Endothelial cell of umbilical vein (primary cell): ENCODE results near the gene APP. TPM values are rescaled to one million over a fixed set of nuclear protein-coding genes. Genes with fewer than 3 reads are reported as not detected.

Experiments
- BruUV-seq: library from RNA; stranded (reverse); fragments of 400-500 nt; replicated peaks from 2 replicates; lab custom pipeline; 2021; lab: Mats Ljungman, UMichigan
- CTCF ChIA-PET: fragments of 300-600, 350-600 bp; sonication (Branson Sonifier 250); formaldehyde crosslinking; loops from one replicate; lab custom pipeline; 2021; ENCODE audit warnings: antibody characterized with exemption, inconsistent platforms; lab: Charles Lee
- POLR2A ChIA-PET: fragments of 300-600, 350-600 bp; sonication (Branson Sonifier 250); formaldehyde crosslinking; loops from one replicate; lab custom pipeline; 2021; ENCODE audit warnings: antibody characterized with exemption, inconsistent platforms; lab: Charles Lee
- DNase-seq: peaks from one replicate; pipeline ENCODE4 v3.0.0-alpha.2; 2011; ENCODE audit warnings: low read depth, low spot score
- FAIRE-seq: peaks from 2 replicates; lab custom pipeline; 2011; peaks lifted over from hg19 to GRCh38; lab: Jason Lieb, UNC
- H2AFZ ChIP-seq: 2 replicates; pipeline ENCODE4 v1.6.0; 2012; ENCODE audit warnings: low read depth, low read length, control low read depth, inconsistent platforms
- H3K27ac ChIP-seq: 2 replicates; pipeline ENCODE4 v1.5.1; 2011; ENCODE audit warnings: low read depth, mild to moderate bottlenecking, control low read depth, low read length, moderate library complexity; ENCODE audit not compliant: insufficient read depth
- H3K27me3 ChIP-seq, 2 experiments: 2 replicates each; pipeline versions ENCODE4 v1.6.0 to v1.6.1; 2011; ENCODE audit warnings: low read length in 2 of 2, mixed read lengths in 1 of 2; ENCODE audit not compliant: control insufficient read depth in 2 of 2, insufficient read depth in 2 of 2
- H3K36me3 ChIP-seq, 2 experiments: 2 replicates in 1 of 2; 3 replicates in 1 of 2; pipeline ENCODE4 v1.5.1; 2011; ENCODE audit warnings: low read length in 2 of 2, mild to moderate bottlenecking in 1 of 2, moderate library complexity in 1 of 2; ENCODE audit not compliant: control insufficient read depth in 2 of 2, insufficient read depth in 2 of 2; ENCODE audit errors: extremely low read depth in 1 of 2
- H3K4me1 ChIP-seq: 3 replicates; pipeline ENCODE4 v1.5.1; 2011; ENCODE audit warnings: mild to moderate bottlenecking, low read length; ENCODE audit not compliant: control insufficient read depth, insufficient read depth; ENCODE audit errors: extremely low read depth
- H3K4me2 ChIP-seq: 2 replicates; pipeline ENCODE4 v1.6.1; 2011; ENCODE audit warnings: low read length, control low read depth, mixed read lengths; ENCODE audit not compliant: insufficient read depth
- H3K4me3 ChIP-seq, 3 experiments: fragments of 200-600 bp in 1 of 3; sonication (generic), shearing (Covaris generic) in 1 of 3; replicated peaks in 1 of 3; 2 replicates each; pipeline ENCODE4 v1.5.1; 2011 to 2016; ENCODE audit warnings: control low read depth in 3 of 3, low read length in 3 of 3, mild to moderate bottlenecking in 2 of 3, inconsistent platforms in 1 of 3, low read depth in 1 of 3, moderate library complexity in 1 of 3; ENCODE audit not compliant: insufficient read depth in 1 of 3
- H3K79me2 ChIP-seq: 2 replicates; pipeline ENCODE4 v1.6.0; 2012; ENCODE audit warnings: low read length, inconsistent platforms; ENCODE audit not compliant: control insufficient read depth, insufficient read depth
- H3K9ac ChIP-seq: replicated peaks from 2 replicates; pipeline ENCODE3; 2011; ENCODE audit warnings: low read length, control low read depth; ENCODE audit not compliant: insufficient read depth; ENCODE audit errors: extremely low read depth
- H3K9me1 ChIP-seq: replicated peaks from 3 replicates; pipeline ENCODE4 v1.6.0; 2011; ENCODE audit warnings: mild to moderate bottlenecking, low read length; ENCODE audit not compliant: control insufficient read depth, insufficient read depth; ENCODE audit errors: extremely low read depth
- H3K9me3 ChIP-seq: replicated peaks from 2 replicates; pipeline ENCODE4 v1.5.1; 2012; ENCODE audit warnings: low read length, inconsistent platforms; ENCODE audit not compliant: control insufficient read depth, insufficient read depth
- H4K20me1 ChIP-seq: replicated peaks from 2 replicates; pipeline ENCODE3; 2011; ENCODE audit warnings: mild to moderate bottlenecking, low read length; ENCODE audit not compliant: control insufficient read depth, insufficient read depth; ENCODE audit errors: extremely low read depth
- CTCF ChIP-seq, 2 donors: IDR thresholded peaks; 1 replicate in 1 of 2; 2 replicates in 1 of 2; pipeline ENCODE4 v1.5.1; 2011; ENCODE audit warnings: low read length in 2 of 2, mild to moderate bottlenecking in 2 of 2, moderate library complexity in 2 of 2, control low read depth in 1 of 2, inconsistent platforms in 1 of 2, low read depth in 1 of 2; ENCODE audit not compliant: insufficient read depth in 1 of 2; ENCODE audit errors: extremely low read depth in 1 of 2
- EZH2 ChIP-seq: IDR thresholded peaks from 2 replicates; pipeline ENCODE4 v1.6.1; 2012; ENCODE audit warnings: borderline replicate concordance, low read depth, mild to moderate bottlenecking, moderate library complexity, low read length, inconsistent platforms; ENCODE audit not compliant: severe bottlenecking
- FOS ChIP-seq: IDR thresholded peaks from 2 replicates; pipeline ENCODE4 v1.6.1; 2011; ENCODE audit warnings: mild to moderate bottlenecking, low read length, moderate library complexity, borderline replicate concordance; ENCODE audit not compliant: insufficient read depth
- GATA2 ChIP-seq: IDR thresholded peaks from 2 replicates; pipeline ENCODE4 v1.7.0; 2011; ENCODE audit warnings: low read depth, mild to moderate bottlenecking, moderate library complexity, mixed read lengths, low read length; ENCODE audit not compliant: insufficient read length, insufficient read depth
- JUN ChIP-seq: IDR thresholded peaks from 2 replicates; pipeline ENCODE4 v1.6.1; 2011; ENCODE audit warnings: borderline replicate concordance, low read depth; ENCODE audit not compliant: insufficient read length, insufficient read depth
- MAX ChIP-seq: IDR thresholded peaks from 2 replicates; pipeline ENCODE4 v1.6.1; 2011; ENCODE audit not compliant: insufficient read depth, insufficient read length
- MYC ChIP-seq: IDR thresholded peaks from one replicate; pipeline ENCODE4 v1.6.1; 2011; ENCODE audit warnings: mild to moderate bottlenecking, low read depth, low read length
- POLR2A ChIP-seq: IDR thresholded peaks from 2 replicates; pipeline ENCODE4 v1.6.1; 2012; ENCODE audit warnings: low read depth, mild to moderate bottlenecking, control low read depth, low read length
- POLR2AphosphoS5 ChIP-seq: IDR thresholded peaks from 2 replicates; pipeline ENCODE4 v1.6.1; 2012; ENCODE audit warnings: low read depth, mild to moderate bottlenecking, control low read depth, low read length, moderate library complexity; ENCODE audit not compliant: insufficient read depth
- dilution Hi-C: fragments of 300-500 bp; cut with MboI; formaldehyde crosslinking; loops from one replicate; pipeline ENCODE4 v1.15.0; 2019; ENCODE audit warnings: low sequenced_read_pairs; ENCODE audit not compliant: extremely low pct_ligation_motif_present
- intact Hi-C: fragments of 100-400 bp; cut with micrococcal nuclease; formaldehyde crosslinking; loops from one replicate; pipeline ENCODE4 v1.10.0; 2022
- polyA plus RNA-seq, 4 experiments: library from polyadenylated mRNA; depleted of rRNA in 3 of 4; stranded (reverse) in 3 of 4; unstranded in 1 of 4; fragments of >200 nt; gene quantifications; 2 replicates each; pipeline versions ENCODE4 v1.2.1 to v1.2.3, GENCODE V29; 2011 to 2012; ENCODE audit warnings: missing spikeins in 1 of 4
- total RNA-seq: library from RNA; stranded (reverse); gene quantifications from 2 replicates; pipeline ENCODE4 v1.2.3, GENCODE V29; 2021

Gene APP
- total and polyA plus RNA-seq, 2 donors (not counting 3 experiments of a cell fraction or from before 2014, with no cell fraction given): 914 to 928 TPM

GRCh38 chr21:25977068-25977611 lies 193.4 kb downstream of the APP start:
- FAIRE-seq (no peak), DNase-seq (no peak)
- TF ChIP-seq FOS (no peak), POLR2A (no peak), EZH2 (no peak), JUN (no peak), MAX (no peak), MYC (no peak), CTCF (IDR thresholded peaks at IDR 0.05; ENCODE audit: extremely low read depth in 1 of 2, insufficient read depth in 1 of 2, low read depth in 1 of 2, low read length in 2 of 2) (no peak), GATA2 (no peak), POLR2AphosphoS5 (no peak)
- Histone ChIP-seq H3K9me3 (no peaks in the 10 kb centered on the region), H3K36me3 (peaks cover 27 to 35% of the 10 kb centered on the region in 2 experiments), H3K9ac (no peak overlapping the region), H3K4me3 (no peak overlapping the region), H4K20me1 (no peaks in the 10 kb centered on the region), H3K4me2 (no peak overlapping the region), H3K27me3 (no peaks in the 10 kb centered on the region), H2AFZ (no peak overlapping the region), H3K9me1 (no peaks in the 10 kb centered on the region), H3K27ac (no peak overlapping the region), H3K79me2 (peaks cover 19% of the 10 kb centered on the region), H3K4me1 (peaks cover 21% of the 10 kb centered on the region)
- BruUV-seq: no TSS peak
- intact Hi-C loops: no loop called here
- CTCF ChIA-PET: interaction anchor here (3.5 kb wide), 1 partner anchor 9 kb away, joined by 12 read pairs; no protein-coding TSS in a partner anchor
- POLR2A ChIA-PET: no interaction called here
- dilution Hi-C loops: no loop called here
